Fibroblast of pulmonary artery (primary cell): ENCODE data around the gene RABGAP1.

Experiments
- DNase-seq: peaks from one replicate; pipeline ENCODE4 v3.0.0-alpha.2; 2010; ENCODE audit warnings: low read depth
- H3K4me3 ChIP-seq: replicated peaks from 2 replicates; pipeline ENCODE4 v1.5.1; 2011; ENCODE audit warnings: low read depth, mild to moderate bottlenecking, control low read depth, low read length, moderate library complexity
- CTCF ChIP-seq: IDR thresholded peaks from 2 replicates; pipeline ENCODE4 v1.5.1; 2011; ENCODE audit warnings: mild to moderate bottlenecking, control low read depth, low read length, inconsistent platforms; ENCODE audit errors: missing control alignments

RABGAP1 gene

GRCh38 chr9:123102375-123103113, 161.7 kb downstream of the RABGAP1 start:
- DNase-seq, result no peak
- H3K4me3 ChIP-seq, result no peak overlapping the region
- peak; percentile 19 for TF ChIP-seq CTCF

- TF ChIP-seq CTCF, result no peak
- H3K4me3 ChIP-seq, result no peak overlapping the region
- DNase-seq, result no peak
These were observed 164.0 kb downstream of the RABGAP1 start for GRCh38 chr9:123104807-123105206.

GRCh38 chr9:123105490-123105889, 164.7 kb downstream of the RABGAP1 start:
- no peak overlapping the region for H3K4me3 ChIP-seq

GRCh38 chr9:123107639-123108285, 166.9 kb downstream of the RABGAP1 start:
- DNase-seq, result no peak

More at GRCh38 chr9:123105490-123105889, 164.7 kb downstream of the RABGAP1 start:
- no peak for TF ChIP-seq CTCF
- DNase-seq, result no peak

GRCh38 chr9:123108976-123109375, 168.2 kb downstream of the RABGAP1 start:
- no peak overlapping the region for H3K4me3 ChIP-seq
- TF ChIP-seq CTCF, result no peak
- DNase-seq, result no peak

More at GRCh38 chr9:123107639-123108285, 166.9 kb downstream of the RABGAP1 start:
- no peak for TF ChIP-seq CTCF
- no peak overlapping the region for H3K4me3 ChIP-seq

GRCh38 chr9:123109540-123110279, 168.9 kb downstream of the RABGAP1 start:
- DNase-seq, result no peak
- TF ChIP-seq CTCF, result no peak
- H3K4me3 ChIP-seq, result no peak overlapping the region
